RPMI7951 (cell line): ENCODE measurements around the gene PLEKHH1. TPM values are rescaled to one million over a fixed set of nuclear protein-coding genes. Genes with fewer than 3 reads are reported as not detected.
A peak's percentile ranks its signal among the peaks of the same experiment; 100 is the strongest.

Experiments
- DNase-seq: peaks from one replicate; pipeline ENCODE4 v3.0.0-alpha.2; 2012; ENCODE audit warnings: low read depth
- total RNA-seq: library from RNA; depleted of rRNA; stranded (reverse); fragments of >200 nt; shearing (Covaris generic); gene quantifications from 2 replicates; pipeline ENCODE4 v1.2.3, GENCODE V29; 2014; rRNA removed

Gene PLEKHH1
- total RNA-seq, 1 experiment from 2014 or later, result 2.3 TPM

DNA sequence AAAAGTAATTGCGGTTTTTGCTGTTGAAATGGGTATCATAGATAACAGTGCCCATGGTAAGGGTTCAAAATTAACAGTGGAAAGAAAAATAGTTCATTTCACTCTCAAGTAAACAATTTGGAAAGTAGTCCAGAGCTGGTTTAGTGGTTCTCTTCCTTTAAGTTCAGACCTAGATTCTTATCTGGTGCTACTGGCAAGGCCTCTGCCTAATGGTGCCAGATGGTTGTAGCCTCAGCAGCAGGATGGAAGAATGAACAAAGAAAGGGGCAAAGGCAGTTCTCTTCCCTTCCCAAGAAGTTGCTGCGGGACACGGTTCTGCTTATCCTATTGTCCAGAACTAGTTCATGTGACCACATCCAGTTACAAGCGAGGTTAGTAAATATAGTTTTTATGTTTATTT lies 97.1 kb downstream of the PLEKHH1 start:
- DNase-seq, result no peak

GRCh38 chr14:67630938-67631337 lies 97.8 kb downstream of the PLEKHH1 start:
- no peak for DNase-seq

DNA sequence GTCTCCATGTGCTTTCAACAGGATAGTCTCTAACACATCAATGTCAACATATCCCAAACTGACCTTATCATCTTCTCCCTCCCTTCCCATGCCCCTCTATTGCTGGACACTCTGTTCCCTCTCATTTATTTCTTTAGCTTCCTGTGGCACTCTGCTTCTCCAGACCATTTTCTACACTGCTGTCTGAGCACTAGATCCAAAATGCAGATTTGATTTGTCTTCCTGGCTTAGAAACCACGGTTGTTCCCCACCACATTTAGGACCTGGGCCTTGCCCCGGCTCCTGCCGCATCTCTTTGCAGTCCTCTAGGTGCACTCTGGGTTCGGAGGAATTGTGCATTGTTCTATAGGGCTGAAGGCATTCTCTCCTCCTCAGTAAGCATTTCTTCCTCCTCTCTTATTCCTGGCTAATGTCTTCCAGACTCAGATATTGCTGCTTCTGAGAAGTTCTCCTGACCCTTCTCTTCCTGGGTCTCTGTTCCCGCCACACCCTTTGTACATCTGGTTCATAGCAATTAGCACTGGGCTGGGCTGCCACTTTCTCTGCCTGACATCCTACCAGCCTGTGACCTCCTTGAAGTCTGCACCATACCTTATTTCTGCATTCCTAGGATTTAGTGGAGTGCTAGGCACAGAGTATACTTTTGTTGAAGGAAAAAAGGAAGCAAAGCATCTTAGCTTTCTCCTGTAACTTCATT lies 100.5 kb downstream of the PLEKHH1 start:
- DNase-seq, result no peak

DNA sequence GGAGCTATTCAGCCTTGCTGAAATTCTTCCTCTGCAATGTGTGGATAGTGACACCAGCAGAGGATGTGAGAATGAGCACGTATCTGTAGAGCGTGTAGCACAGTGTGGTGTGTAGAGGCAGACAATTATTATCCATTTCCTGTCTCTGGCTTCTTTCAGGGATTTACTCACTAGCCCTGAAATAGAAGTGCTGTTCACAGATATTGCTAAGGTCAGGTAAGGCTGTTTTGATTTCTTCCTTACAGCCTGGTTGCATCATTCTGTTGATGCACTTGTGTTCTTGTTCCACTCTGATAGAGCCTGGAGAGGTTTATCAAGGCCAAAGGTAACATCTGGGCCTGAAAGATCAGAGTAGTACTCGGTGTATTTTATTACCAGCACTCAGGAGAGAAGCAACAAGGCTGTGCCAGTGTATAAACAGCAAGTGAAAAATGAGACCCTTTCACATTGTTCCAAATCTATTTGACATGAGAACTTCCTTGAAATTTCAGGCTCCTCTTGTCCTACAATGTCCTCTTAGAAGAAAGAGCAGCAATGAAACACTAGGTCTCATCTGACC lies 103.3 kb downstream of the PLEKHH1 start:
- DNase-seq, result peak; percentile 27

GRCh38 chr14:67638642-67639041 lies 105.6 kb downstream of the PLEKHH1 start:
- no peak for DNase-seq

Other genes with a start within 250 kb of the PLEKHH1 start
- 122 and 130 TPM in 2 replicates for gene ATP6V1D, start 173.5 kb upstream of the PLEKHH1 start, total RNA-seq
- gene EIF2S1, start 173.0 kb upstream of the PLEKHH1 start, total RNA-seq, result 254 and 258 TPM in 2 replicates
- 13.7 and 14.5 TPM in 2 replicates for gene PLEK2, start 121.1 kb upstream of the PLEKHH1 start, total RNA-seq
- 3.7 TPM in 2 replicates for gene TMEM229B, start 44.6 kb upstream of the PLEKHH1 start, total RNA-seq
- gene PIGH, start 67.0 kb downstream of the PLEKHH1 start, total RNA-seq, result 18.5 and 20.9 TPM in 2 replicates
- 16.0 and 21.9 TPM in 2 replicates for gene ARG2, start 86.6 kb downstream of the PLEKHH1 start, total RNA-seq
- gene VTI1B, start 141.3 kb downstream of the PLEKHH1 start, total RNA-seq, result 49.3 and 52.6 TPM in 2 replicates
- 73.6 and 86.6 TPM in 2 replicates for gene RDH11, start 162.5 kb downstream of the PLEKHH1 start, total RNA-seq
- not detected in 2 replicates for gene RDH12, start 168.6 kb downstream of the PLEKHH1 start, total RNA-seq